WTC11 (cell line): ENCODE results near the gene WDR11. TPM values are rescaled to one million over a fixed set of nuclear protein-coding genes. Genes with fewer than 3 reads are reported as not detected.
A peak's percentile ranks its signal among the peaks of the same experiment; 100 is the strongest.

Source experiments
- ATAC-seq: fragments of 200-7000 bp; cut with Tn5 transposase; 2 replicates; pipeline ENCODE4 v1.10.0; 2021; ENCODE audit warnings: mild to moderate bottlenecking, moderate library complexity
- CTCF ChIA-PET: fragments of 300-600 bp; sonication (Branson Sonifier 250); formaldehyde crosslinking; loops from one replicate; lab custom pipeline; 2021; ENCODE audit warnings: antibody characterized with exemption; lab: Charles Lee
- POLR2A ChIA-PET: fragments of 350-600 bp; sonication (Branson Sonifier 250); formaldehyde crosslinking; loops from one replicate; lab custom pipeline; 2021; ENCODE audit warnings: antibody characterized with exemption; lab: Charles Lee
- DNase-seq: peaks from one replicate; pipeline ENCODE4 v3.0.0; 2021; ENCODE audit warnings: low spot score
- H3K27ac Mint-ChIP-seq: 2 replicates; pipeline ENCODE4 v1.8.0; 2021; ENCODE audit warnings: mixed read lengths
- H3K27me3 Mint-ChIP-seq: 2 replicates; pipeline ENCODE4 v1.8.0; 2021; ENCODE audit warnings: low read depth, mild to moderate bottlenecking, moderate library complexity, mixed read lengths
- H3K36me3 Mint-ChIP-seq: 2 replicates; pipeline ENCODE4 v1.8.0; 2021; ENCODE audit warnings: mixed read lengths
- H3K4me1 Mint-ChIP-seq: 2 replicates; pipeline ENCODE4 v1.8.0; 2022; ENCODE audit warnings: mixed read lengths
- H3K4me3 Mint-ChIP-seq: 2 replicates; pipeline ENCODE4 v1.8.0; 2021; ENCODE audit warnings: mild to moderate bottlenecking, moderate library complexity, mixed read lengths
- H3K9me3 Mint-ChIP-seq: 2 replicates; pipeline ENCODE4 v1.8.0; 2021; ENCODE audit warnings: mixed read lengths
- ARID4B ChIP-seq: sonication (generic); formaldehyde crosslinking; IDR thresholded peaks from 2 replicates; pipeline ENCODE4 v1.8.0; 2023; ENCODE audit warnings: missing genetic modification reagents, mild to moderate bottlenecking, borderline replicate concordance
- ATF1 ChIP-seq: sonication (generic); formaldehyde crosslinking; IDR thresholded peaks from 2 replicates; pipeline ENCODE4 v1.8.1; 2023; ENCODE audit warnings: mild to moderate bottlenecking, moderate library complexity, missing genetic modification reagents
- CBFB ChIP-seq: sonication (generic); formaldehyde crosslinking; IDR thresholded peaks from 2 replicates; pipeline ENCODE4 v1.8.1; 2022; ENCODE audit warnings: mild to moderate bottlenecking, low read depth, missing genetic modification reagents
- CDX4 ChIP-seq: fragments of 250-450 bp; sonication (Bioruptor Pico); IDR thresholded peaks from 2 replicates; pipeline ENCODE4 v1.9.0; 2021; ENCODE audit warnings: moderate library complexity, mild to moderate bottlenecking, inconsistent platforms, borderline replicate concordance
- CREM ChIP-seq: sonication (generic); formaldehyde crosslinking; IDR thresholded peaks from 2 replicates; pipeline ENCODE4 v1.8.1; 2022; ENCODE audit warnings: mild to moderate bottlenecking, missing genetic modification reagents, moderate library complexity
- CTCF ChIP-seq: fragments of 200-600 bp; IDR thresholded peaks from 2 replicates; pipeline ENCODE4 v1.8.0; 2022; ENCODE audit warnings: antibody characterized with exemption
- GRHL2 ChIP-seq: fragments of 250-450 bp; sonication (Bioruptor Pico); IDR thresholded peaks from 2 replicates; pipeline ENCODE4 v1.8.0; 2022; ENCODE audit warnings: mild to moderate bottlenecking, moderate library complexity; ENCODE audit not compliant: insufficient replicate concordance, severe bottlenecking
- HMGXB4 ChIP-seq: sonication (generic); formaldehyde crosslinking; IDR thresholded peaks from 2 replicates; pipeline ENCODE4 v1.8.1; 2023; ENCODE audit warnings: mild to moderate bottlenecking, moderate library complexity, missing genetic modification reagents
- IRF2 ChIP-seq: sonication (generic); formaldehyde crosslinking; IDR thresholded peaks from 2 replicates; pipeline ENCODE4 v1.8.0; 2022; ENCODE audit warnings: low read depth, missing genetic modification reagents, borderline replicate concordance
- MAX ChIP-seq: sonication (generic); formaldehyde crosslinking; IDR thresholded peaks from 2 replicates; pipeline ENCODE4 v1.8.0; 2022; ENCODE audit warnings: mild to moderate bottlenecking, missing genetic modification reagents
- NFE2L1 ChIP-seq: sonication (generic); formaldehyde crosslinking; IDR thresholded peaks from 2 replicates; pipeline ENCODE4 v1.8.1; 2023; ENCODE audit warnings: missing genetic modification reagents
- NR1H2 ChIP-seq: sonication (generic); formaldehyde crosslinking; IDR thresholded peaks from 2 replicates; pipeline ENCODE4 v1.9.0; 2021; ENCODE audit warnings: mild to moderate bottlenecking, moderate library complexity, missing genetic modification reagents
- OVOL2 ChIP-seq: fragments of 250-450 bp; sonication (Bioruptor Pico); IDR thresholded peaks from 2 replicates; pipeline ENCODE4 v1.9.0; 2021; ENCODE audit warnings: mild to moderate bottlenecking, borderline replicate concordance
- SMAD4 ChIP-seq: sonication (generic); formaldehyde crosslinking; IDR thresholded peaks from 2 replicates; pipeline ENCODE4 v1.8.0; 2022; ENCODE audit warnings: mild to moderate bottlenecking, missing genetic modification reagents
- SP1 ChIP-seq: sonication (generic); formaldehyde crosslinking; conservative IDR thresholded peaks from 2 replicates; pipeline ENCODE4 v1.8.1; 2022; ENCODE audit warnings: missing genetic modification reagents
- STAT6 ChIP-seq: sonication (generic); formaldehyde crosslinking; conservative IDR thresholded peaks from 2 replicates; pipeline ENCODE4 v1.8.1; 2023; ENCODE audit warnings: mild to moderate bottlenecking, low read depth, missing genetic modification reagents, moderate library complexity
- ZBTB43 ChIP-seq: sonication (generic); formaldehyde crosslinking; IDR thresholded peaks from 2 replicates; pipeline ENCODE4 v1.8.1; 2023; ENCODE audit warnings: mild to moderate bottlenecking, missing genetic modification reagents
- ZNF138 ChIP-seq: sonication (generic); formaldehyde crosslinking; conservative IDR thresholded peaks from 2 replicates; pipeline ENCODE4 v1.8.1; 2022; ENCODE audit warnings: mild to moderate bottlenecking, moderate library complexity, missing genetic modification reagents
- ZNF232 ChIP-seq: sonication (generic); formaldehyde crosslinking; IDR thresholded peaks from 2 replicates; pipeline ENCODE4 v1.8.0; 2022; ENCODE audit warnings: mild to moderate bottlenecking, missing genetic modification reagents
- total RNA-seq: library from RNA; stranded (reverse); gene quantifications from 3 replicates; pipeline ENCODE4 v1.2.3, GENCODE V29; 2021

WDR11 gene
- total RNA-seq, 1 experiment from 2014 or later = 41.5 TPM

GRCh38 chr10:120946497-120946896, 95.3 kb downstream of the WDR11 start (continued):
- TF ChIP-seq STAT6 (CRISPR knock-in tag) (no peak), IRF2 (no peak), ZNF232 (CRISPR knock-in tag) (no peak), SP1 (CRISPR knock-in tag) (no peak), CDX4 (CRISPR knock-in tag) (no peak), CBFB (CRISPR knock-in tag) (no peak), CREM (CRISPR knock-in tag) (no peak), ATF1 (CRISPR knock-in tag) (no peak), NR1H2 (CRISPR knock-in tag) (no peak), OVOL2 (no peak), GRHL2 (no peak), SMAD4 (CRISPR knock-in tag) (no peak)

GRCh38 chr10:120948889-120949608, 97.9 kb downstream of the WDR11 start:
- H3K27me3 Mint-ChIP-seq = peaks cover 28% of the 10 kb centered on the region
- TF ChIP-seq ZBTB43 (CRISPR knock-in tag) (no peak), ZNF138 (no peak), NFE2L1 (CRISPR knock-in tag) (peak; percentile 15; the same call in 1 of the 2 replicates), ARID4B (CRISPR knock-in tag) (no peak), MAX (CRISPR knock-in tag) (peak; percentile 2), CTCF (peak; percentile 74), HMGXB4 (CRISPR knock-in tag) (peak; percentile 93)
- no peak overlapping the region for H3K27ac Mint-ChIP-seq
- H3K4me1 Mint-ChIP-seq = peaks cover 22% of the 10 kb centered on the region
- ChIA-PET POLR2A (no interaction called here), CTCF (interaction anchor here (0.5 to 3.6 kb wide), 59 partner anchors 9 to 1022 kb away, joined by 3 to 31 read pairs (median 5); no protein-coding TSS in a partner anchor)
- ATAC-seq (peak; percentile 88), DNase-seq (peak; percentile 81)
- peaks cover 7% of the 10 kb centered on the region; the same call in 1 of the 2 replicates for H3K36me3 Mint-ChIP-seq
- H3K4me3 Mint-ChIP-seq = peak overlapping the region; percentile 70
- peaks cover 14% of the 10 kb centered on the region for H3K9me3 Mint-ChIP-seq
